Right hindlimb (tissue), 1 donor: ENCODE measurements around the gene IL1R2.
A peak's percentile ranks its signal among the peaks of the same experiment; 100 is the strongest.
"Not testable (repeated sequence)": the region's sequence is repeated elsewhere in the genome, so short reads cannot be mapped to it uniquely, and the experiment has no call there.

Experiments
- DNase-seq: peaks from one replicate; pipeline ENCODE4 v3.0.0-alpha.2; 2018

Gene IL1R2

DNA sequence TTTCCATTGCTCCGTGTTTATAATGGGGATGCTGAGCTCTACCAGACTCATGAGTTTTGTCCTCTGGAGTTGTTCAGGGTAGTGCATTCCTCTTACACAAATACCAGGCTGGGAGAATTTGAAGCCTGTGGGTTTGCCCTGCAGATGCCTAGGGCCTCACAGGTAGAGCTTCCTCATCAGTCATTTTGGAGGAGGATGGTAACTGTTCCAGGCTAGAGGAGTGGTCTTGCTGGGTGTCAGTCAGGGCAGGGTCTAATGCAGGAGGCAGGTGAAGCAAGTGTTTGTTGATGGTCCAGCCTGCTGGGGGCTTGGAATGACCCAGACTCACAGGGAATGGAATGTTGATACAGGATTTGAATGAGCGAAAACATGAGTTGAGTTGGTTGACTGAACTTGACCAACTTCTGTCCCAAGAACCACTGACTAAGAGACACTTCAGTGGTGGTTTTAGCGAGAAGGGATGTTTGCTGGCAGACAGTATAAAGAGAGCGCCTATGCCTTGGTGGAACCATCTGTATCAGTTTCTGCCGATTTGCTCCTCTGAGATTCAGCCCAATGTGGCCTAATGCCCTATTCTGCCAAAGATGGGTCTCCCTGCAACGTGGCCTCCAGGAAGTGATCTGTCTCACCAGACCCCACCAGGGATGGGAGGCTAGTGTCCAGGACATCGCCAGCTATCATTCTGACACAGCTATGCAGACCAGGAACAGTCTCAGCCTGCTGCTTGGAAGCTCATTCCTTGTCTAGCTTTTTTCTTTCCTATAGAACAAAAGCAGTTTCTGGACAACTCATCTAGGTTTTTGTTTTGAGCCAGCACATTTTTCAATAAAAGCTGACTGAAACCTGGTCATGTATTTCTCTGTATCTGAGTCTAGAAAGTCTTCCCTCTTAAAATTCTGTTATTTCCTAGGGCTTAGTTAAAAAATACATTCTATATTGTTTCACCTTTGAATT lies 9.3 kb downstream of the IL1R2 start:
- DNase-seq: no peak

DNA sequence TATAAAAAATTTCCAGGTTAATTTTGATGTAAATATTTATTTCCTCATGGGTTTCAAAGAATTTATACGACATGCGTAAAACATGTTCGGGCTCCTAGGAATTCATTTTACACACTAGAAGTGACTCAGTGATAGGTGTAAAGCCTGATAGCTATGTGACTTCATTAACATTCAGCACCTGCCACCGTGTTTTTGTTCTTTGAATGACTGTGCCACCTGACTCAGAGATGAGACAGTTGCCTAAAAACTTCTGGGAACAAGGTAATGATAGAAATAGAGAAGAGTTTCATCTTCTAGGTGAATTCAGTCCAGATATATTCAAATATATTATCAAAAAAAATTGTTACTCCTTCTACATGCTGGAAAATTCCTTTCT lies 10.0 kb downstream of the IL1R2 start:
- no peak for DNase-seq

DNA sequence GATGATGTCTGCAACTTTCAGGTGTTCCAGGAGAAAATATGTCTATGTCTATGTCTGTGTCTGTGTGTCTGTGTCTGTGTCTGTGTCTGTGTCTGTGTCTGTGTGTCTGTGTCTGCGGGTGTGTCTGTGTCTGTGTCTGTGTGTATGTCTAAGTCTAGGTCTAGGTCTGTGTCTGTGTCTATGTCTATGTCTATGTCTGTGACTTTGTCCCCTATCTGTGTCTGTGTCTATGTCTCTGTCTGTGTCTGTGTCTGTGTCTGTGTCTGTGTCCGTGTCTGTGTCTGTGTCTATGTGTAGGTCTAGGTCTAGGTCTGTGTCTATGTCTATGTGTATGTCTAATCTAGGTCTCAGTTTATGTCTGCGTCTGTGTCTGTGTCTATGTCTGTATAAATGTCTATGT lies 10.5 kb downstream of the IL1R2 start:
- no peak for DNase-seq

DNA sequence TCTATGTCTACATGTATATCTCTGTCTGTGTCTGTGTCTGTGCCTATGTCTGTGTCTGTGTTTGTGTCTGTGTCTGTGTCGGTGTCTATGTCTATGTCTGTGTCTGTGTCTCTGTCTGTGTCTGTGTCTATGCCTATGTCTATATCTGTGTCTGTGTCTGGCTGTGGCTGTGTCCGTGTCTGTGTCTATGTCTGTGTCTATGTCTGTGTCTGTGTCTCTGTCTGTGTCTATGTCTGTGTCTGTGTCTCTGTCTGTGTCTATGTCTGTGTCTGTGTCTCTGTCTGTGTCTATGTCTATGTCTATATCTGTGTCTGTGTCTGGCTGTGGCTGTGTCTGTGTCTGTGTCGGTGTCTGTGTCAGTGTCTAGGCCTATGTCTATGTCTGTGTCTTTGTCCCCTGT lies 11.1 kb downstream of the IL1R2 start:
- not testable (repeated sequence) for DNase-seq

DNA sequence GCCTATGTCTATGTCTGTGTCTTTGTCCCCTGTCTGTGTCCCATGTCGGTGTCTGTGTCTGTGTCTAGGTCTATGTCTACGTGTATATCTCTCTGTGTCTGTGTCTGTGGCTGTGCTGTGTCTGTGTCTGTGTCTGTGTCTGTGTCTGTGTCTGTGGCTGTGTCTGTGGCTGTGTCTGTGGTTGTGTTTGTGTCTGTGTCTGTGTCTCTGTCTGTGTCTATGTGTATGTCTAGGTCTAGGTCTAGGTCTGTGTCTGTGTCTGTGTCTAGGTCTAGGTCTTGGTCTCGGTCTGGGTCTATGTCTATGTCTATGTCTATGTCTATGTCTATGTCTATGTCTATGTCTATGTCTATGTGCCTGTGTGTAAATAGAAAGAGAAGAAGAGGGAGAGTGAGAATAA lies 11.9 kb downstream of the IL1R2 start:
- no peak for DNase-seq

DNA sequence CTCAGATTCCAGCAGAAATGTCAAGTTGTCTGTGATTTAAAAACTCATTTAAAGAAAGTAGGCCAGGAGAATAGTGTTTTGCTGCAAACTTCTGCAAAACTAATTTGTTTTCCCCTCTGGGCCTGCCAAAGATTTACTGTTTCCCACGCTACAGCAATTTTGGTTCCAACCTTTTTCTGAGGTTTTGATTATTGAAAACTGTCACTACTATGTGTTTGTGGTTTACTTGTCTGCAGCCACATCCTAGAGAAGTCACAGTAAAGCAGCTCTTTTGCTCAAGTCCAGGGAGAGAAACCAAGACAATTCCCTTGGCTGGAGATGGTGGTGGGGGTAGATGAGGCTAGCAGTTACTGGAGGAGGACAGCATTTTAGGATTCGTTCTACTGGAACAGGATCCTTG lies 12.8 kb downstream of the IL1R2 start:
- no peak for DNase-seq

DNA sequence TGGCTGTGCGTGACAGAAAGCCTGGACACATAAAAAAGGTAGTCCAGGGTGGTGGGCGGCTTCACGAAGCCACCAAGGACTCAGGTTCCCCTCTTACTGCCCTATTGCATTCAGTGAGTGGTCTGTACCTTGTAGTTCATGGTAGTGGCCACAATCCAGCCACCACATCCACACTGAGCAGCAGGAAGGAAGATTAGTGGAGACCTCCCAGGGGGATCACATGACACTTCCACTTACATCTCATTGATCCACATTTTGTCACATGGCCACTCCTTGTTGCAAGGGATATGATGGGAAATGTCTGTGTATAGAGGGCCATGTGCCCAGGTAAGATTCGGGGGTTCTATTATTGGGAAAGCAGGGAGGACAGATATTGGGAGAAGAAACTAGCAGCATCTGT lies 13.7 kb downstream of the IL1R2 start:
- DNase-seq: no peak

DNA sequence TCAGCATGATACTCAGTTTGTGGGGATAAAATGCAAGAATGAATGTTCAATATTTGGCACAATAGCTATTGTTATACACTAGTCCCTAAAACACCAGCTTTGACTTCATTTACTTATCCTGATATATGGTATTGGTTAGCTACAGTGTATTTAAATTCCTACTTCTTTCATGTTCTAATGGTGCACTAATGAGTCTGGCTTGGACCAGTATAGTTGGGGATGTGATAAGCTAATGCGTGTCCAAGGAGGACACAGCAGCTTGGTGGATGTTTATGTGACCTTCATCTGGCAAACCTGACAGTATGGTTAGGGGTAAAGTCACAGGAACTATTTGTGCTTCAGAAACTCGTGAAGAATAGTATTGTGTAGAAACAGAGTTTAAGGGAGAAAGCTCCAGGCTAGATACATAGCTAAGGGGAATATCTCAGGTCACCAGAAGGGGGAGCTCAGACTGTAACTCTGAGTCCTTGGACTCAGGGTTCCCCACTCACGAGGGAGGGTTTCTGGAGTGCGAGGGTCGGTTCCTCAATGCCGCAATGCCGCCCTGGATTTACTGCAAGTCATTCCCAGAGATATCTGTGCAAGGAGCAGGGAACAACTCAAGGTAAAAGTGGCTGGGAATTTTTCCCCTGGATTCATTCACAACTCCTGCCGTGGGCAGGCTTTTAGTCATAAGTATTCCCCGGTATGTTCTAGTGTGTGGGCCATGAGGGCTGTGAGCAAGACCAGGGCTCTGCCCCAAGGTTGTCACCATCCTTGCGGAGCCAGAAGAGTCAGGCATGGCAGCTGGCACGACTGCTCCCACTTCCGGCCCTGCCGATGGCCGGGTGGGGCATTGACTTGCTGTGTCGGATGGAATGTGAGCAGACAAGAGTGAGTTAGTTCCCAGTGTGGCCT lies 14.5 kb downstream of the IL1R2 start:
- DNase-seq: no peak

DNA sequence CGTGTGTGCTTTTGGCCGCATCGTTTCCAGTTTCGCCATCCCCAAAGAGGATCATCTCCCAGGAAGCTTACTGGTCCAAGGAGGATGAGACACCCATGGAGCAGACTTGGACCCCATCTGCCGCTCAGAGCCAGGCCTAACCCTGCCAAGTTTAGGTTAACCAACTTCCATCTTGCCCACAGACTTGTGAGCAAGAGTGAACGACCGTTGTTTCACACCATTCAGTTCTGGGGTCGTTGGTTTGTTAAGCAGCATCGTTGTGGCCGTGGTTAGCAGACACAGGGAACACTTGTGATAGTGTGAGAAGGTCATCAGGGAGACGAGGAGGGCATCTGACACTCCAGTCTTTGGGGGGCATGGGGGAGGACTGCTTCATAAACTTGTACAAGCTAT lies 15.1 kb downstream of the IL1R2 start:
- no peak for DNase-seq

DNA sequence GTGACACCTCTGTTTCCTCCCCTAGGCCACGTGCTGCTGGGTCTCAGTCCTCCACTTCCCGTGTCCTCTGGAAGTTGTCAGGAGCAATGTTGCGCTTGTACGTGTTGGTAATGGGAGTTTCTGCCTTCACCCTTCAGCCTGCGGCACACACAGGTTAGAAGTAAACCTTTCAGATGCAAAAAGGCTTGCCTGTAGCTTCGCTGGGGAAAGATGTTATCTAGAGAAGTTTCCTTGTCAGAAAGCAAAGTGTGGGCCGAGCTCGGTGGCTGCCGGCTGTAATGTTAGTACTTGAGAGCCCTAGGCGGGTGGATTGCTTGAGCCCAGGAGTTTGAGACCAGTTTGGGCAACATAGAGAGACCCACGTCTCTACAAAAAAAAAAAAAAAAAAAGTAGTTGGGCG lies 16.7 kb downstream of the IL1R2 start:
- DNase-seq: no peak

DNA sequence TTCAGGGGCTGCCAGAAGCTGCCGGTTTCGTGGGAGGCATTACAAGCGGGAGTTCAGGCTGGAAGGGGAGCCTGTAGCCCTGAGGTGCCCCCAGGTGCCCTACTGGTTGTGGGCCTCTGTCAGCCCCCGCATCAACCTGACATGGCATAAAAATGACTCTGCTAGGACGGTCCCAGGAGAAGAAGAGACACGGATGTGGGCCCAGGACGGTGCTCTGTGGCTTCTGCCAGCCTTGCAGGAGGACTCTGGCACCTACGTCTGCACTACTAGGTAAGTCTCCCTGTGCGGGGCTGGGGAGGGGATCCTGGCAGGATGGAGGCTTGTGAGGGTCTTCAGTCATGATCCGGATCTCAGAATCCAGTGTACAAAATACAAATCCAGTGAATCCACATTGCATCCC lies 17.8 kb downstream of the IL1R2 start:
- DNase-seq: no peak

DNA sequence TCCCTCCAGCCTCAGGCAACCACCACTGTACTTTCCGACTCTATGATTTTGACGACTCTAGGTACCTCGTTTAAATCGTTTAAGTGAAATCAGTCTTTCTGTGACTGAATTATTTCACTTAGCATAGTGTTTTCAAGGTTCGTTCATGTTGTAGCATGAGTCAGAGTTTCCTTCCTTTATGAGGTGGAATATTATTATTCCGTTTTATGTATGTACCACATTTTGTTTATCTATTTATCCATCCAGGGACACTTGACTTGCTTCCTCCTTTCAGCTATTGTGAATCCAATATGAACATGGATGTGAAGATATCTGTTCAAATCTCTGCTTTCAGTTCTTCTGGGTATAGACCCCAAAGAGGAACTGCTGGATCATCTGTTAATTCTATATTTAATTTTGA lies 19.1 kb downstream of the IL1R2 start:
- no peak for DNase-seq

DNA sequence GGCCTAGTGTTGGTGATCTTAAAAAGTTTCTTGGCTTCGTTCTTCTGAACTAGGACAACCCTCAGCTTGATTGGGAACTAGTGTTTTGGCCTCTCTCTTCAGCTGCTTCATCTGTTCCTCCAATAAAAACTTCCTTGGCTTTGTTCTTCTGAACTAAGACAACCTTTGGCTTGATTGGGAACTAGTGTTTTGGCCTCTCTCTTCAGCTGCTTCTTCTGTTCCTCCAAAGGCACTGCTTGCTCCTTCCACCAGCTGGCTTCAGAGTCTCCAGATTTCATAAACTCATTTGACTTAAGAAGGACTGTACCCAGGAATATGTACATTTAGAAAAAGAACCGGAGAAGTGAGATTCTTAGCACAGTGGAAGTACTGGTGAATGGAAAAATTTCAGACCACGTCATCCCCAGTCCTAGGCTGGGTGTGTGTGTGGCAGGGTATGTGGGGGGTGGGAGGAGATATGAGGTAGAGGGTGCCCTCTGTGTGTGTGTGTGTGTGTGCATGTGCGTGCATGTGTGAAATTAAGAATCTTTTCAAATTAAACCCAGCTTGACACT lies 20.4 kb downstream of the IL1R2 start:
- no peak for DNase-seq

DNA sequence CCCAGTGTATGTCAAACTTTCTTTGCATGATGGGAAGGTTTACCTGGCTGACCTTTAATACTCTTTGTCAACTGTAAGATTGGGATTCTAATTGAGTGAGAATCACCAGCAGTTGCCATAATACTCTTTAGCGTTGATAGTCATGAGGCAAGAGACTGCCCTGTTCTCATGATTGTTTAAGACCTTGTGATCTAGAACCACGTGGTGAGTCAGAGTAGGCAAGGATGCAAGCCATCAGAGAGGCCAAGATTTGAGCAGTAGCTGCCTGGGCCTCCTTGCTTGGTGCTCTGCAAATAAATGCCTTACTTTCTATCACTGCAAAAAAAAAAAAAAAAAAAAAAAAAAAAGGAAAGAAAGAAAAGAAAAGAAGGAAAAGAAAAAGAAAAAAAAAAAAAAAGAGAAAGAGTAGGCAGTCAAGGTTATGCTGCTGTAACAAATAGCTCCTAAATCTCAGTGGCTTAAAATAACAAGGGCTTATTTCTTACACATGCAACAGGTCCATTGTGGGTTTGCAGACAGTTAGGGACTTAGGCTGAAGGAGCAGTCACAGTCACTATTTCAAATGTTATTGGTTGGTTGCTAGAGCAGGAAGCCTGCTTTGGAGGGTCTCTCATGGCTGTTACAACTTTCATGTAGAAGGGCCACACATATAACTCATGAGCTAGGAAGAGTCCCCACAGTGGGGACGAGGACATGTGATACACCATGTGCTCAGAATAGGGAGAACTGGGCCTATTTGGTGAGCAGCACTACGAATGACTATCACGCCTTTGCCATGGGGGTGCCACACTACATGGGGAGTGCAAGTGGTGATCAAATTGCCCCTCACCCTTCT lies 21.7 kb downstream of the IL1R2 start:
- no peak for DNase-seq

DNA sequence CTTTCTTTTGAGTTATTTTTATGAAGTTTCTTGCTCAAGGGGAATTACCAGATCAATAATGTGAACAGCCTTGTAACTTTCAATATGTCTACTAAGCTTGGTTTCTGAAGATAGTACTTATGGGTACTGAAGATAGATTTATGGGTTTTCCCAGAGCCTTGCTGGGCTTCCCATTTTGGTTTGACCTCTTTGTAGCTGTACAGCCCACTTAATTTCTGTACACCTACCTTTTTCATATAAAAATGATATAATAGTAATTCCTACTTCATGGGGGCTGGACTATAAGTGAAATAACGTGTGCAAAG lies 22.2 kb downstream of the IL1R2 start:
- DNase-seq: no peak

DNA sequence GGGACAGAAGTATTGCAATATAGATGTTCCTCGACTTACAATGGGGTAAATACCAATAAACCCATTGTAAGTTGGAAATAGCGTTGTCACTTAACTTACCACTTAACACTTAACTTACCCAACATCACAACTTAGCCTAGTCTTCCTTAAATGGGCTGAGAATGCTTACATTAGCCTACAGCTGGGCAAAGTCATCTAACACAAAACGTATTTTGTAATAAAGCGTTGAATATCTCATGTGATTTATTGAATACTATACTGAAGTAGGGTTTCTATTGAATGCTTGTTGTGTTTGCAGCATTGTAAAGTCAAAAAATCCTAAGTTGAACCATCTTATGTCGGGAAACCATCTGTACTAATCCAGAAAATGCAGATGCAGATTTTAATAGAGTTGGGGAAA lies 23.6 kb downstream of the IL1R2 start:
- DNase-seq: no peak

DNA sequence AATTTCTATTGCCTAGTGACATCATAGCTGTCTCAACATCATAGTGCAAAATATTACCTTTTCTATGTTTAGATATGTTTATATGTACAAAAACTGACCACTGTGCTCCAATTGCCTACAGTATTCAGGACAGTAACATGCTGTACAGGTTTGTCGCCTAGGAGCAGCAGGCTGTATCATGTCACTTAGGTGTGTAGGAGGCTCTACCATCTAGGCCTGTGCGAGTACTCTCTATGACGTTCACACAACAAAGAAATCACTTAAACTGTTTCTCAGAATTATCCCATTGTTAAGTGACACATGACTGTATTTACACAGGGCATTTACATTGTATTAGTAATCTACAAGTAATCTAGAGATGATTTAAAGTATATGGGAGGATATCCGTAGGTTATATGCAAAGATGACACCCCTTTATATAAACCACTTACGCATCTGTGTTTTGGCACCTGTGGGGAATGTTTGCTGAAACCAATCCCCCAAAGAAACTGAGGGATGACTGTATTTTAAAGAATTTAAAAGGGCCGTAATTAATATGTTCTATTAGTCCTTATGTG lies 24.7 kb downstream of the IL1R2 start:
- DNase-seq: no peak

DNA sequence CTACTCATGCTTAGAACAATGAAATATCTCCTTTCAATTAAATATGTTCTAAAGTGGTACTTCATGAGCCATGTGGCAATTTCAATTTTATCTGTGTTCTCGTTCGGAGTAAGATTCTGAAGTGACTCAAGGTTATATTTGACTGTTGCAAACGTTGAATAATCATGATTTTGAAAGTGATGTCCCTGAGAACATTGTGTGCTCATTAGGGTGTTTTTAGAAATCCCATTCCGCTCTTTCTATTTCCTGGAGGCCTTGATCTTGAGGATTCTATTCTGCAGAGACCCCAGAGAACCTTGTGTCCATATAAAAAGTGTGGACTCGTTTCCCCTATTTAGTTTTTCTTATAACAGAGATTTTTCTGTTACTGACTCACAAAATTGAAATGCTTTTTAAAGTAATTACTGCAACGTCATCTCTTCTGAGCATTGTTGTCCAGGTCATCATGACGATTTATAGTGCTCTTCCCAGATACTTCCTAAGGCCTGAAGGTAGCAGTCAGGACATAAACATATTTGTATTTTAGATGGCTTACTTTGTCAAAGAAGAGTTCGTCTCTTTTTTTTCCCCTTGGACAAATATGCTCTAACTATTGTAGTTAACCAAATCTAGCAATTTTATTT lies 27.2 kb downstream of the IL1R2 start:
- DNase-seq: no peak

DNA sequence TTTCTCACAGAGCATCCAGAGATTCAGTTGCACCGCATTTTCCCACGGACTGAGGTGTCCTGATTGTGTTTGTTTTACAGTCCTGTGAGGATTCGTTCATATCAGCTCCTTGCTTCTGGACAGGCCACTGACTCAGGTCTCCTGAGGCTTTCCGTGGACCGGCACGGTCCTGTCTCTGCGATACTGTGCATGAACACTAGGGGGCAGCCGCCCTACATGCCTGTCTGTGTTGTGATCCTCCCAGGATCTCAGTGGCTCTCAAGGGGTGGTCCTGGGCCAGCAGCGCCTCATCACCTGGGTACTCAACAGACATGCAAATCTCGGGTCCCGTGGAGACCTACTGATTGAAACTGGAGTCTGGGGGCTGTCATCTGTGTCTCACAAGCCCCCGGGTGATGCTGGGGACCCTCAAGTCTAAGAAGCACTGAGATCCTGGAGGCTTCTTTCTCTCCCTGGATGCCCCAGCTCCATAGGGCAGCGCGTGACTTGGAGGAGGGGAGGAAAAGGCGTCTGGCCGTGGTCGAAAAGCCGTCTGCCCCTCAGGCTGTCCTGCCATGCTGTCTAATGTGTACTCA lies 28.9 kb downstream of the IL1R2 start:
- peak; percentile 85 for DNase-seq

DNA sequence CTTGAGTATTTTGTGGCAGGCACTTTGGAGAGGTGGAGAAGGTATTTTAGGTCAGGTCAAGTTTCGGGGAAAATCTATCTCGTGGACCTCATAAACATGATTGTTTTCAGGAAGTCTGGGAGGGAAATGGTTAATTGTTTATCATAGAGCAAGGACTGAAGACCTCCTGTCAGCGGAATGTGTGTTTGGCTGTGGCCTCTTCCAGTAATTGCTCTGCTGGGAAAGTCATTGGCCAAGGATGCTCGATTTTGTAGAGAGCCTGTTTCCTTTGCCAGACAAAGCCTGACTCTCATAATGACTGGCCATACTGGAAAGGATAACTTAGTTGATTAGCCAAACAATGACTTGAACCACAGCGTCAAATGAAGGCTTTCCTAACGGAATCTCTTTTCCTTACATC lies 30.0 kb downstream of the IL1R2 start:
- DNase-seq: peak; percentile 71

DNA sequence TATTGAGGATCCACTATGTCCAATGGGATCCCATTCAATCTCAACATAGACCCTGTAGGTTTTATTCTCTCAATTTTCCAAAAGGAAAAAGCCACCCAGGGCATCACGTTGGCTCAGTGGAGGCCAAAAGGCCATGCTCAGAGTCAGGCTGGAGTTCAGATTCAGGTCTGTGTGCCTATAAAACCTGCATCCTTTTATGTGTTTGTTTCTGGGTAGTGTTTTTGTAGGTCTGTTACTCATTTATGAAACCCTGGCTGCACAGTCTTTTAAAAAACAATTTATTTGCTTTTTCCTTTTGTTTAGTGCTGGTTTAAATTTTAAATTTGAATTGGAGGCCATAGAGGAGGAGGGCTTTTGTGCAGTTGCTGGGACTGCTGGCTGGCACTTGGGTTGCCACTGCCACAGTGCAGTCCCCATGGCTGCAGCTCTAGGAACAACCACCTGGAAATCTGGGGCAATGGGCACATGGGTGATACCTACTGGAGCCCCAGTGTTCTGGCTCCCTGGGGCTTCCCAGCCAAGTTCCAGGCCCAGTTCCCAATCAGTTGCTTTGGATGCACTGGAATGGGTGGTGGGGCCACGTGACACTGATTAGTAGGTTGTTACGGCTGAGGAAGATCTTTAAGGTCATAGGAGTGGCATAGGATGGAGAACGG lies 31.3 kb downstream of the IL1R2 start:
- no peak for DNase-seq
